ACC112 (cell line): Measurements from ENCODE around the gene RCSD1.

ENCODE experiments used
- H2AFZ ChIP-seq: fragments of 200-600 bp; sonication (generic); one replicate; pipeline ENCODE4 v1.6.0; 2017; ENCODE audit warnings: antibody characterized with exemption, low read length; ENCODE audit not compliant: unreplicated experiment
- H3K27ac ChIP-seq: fragments of 200-600 bp; sonication (generic); 2 replicates; pipeline ENCODE4 v1.5.1; 2014; ENCODE audit warnings: low read depth, mild to moderate bottlenecking, antibody characterized with exemption, low read length, moderate library complexity
- H3K27me3 ChIP-seq: fragments of 200-600 bp; sonication (generic); 2 replicates; pipeline ENCODE4 v1.6.1; 2014; ENCODE audit warnings: mild to moderate bottlenecking, antibody characterized with exemption, low read length, moderate library complexity, mixed read lengths; ENCODE audit not compliant: insufficient read depth
- H3K36me3 ChIP-seq: fragments of 200-600 bp; sonication (generic); 2 replicates; pipeline ENCODE4 v1.6.1; 2016; ENCODE audit warnings: mild to moderate bottlenecking, antibody characterized with exemption, low read length, moderate library complexity, mixed read lengths; ENCODE audit not compliant: insufficient read depth
- H3K4me1 ChIP-seq: fragments of 200-600 bp; sonication (generic); one replicate; pipeline ENCODE4 v1.6.1; 2016; ENCODE audit warnings: low read length, mixed read lengths; ENCODE audit not compliant: insufficient read depth, unreplicated experiment, control insufficient read depth
- H3K4me3 ChIP-seq: fragments of 200-600 bp; sonication (generic); 2 replicates; pipeline ENCODE4 v1.5.1; 2014; ENCODE audit warnings: mild to moderate bottlenecking, low read depth, low read length
- H3K79me2 ChIP-seq: fragments of 200-600 bp; sonication (generic); one replicate; pipeline ENCODE4 v1.6.0; 2016; ENCODE audit warnings: low read length; ENCODE audit not compliant: control insufficient read depth, unreplicated experiment, insufficient read depth

The RCSD1 gene

DNA sequence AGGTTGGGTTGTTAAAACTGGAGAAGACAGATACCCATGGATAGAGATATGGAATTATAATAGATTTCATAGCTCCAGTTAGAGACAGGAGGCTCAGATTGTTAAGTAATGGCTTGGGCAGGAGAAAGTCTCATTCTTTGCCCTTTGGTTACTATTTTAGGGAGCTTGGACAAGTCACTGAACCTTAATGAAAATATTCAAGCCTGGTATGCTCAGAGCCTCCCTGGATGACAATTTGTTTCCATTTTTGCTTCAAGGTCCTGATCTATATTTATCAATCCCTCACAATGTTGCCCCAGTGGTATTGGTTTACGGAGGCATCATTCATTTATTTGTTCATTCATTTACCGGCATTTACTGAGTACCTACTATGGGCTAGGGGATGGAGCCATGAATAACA is 37.5 kb downstream of the RCSD1 start:
- Histone ChIP-seq H3K4me3 (no peak overlapping the region), H3K27me3 (no peaks in the 10 kb centered on the region), H3K27ac (no peak overlapping the region), H2AFZ (no peak overlapping the region), H3K4me1 (peaks cover 44% of the 10 kb centered on the region), H3K36me3 (no peaks in the 10 kb centered on the region), H3K79me2 (no peaks in the 10 kb centered on the region)

DNA sequence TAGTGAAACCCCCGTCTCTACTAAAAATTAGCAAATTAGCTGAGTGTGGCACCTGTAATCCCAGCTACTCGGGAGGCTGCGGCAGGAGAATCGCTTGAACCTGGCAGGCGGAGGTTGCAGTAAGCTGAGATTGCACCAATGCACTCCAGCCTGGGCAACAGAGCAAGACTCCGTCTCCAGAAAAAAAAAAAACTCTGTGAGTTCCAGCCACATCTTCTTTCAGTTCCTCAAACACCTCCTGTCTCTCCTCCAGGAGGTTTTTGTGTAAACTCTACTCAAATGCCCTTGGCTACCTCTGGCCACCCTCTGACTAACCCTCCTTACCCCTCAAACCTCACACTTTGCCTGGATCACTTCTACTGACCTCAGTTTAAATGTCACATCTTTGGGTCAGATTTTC is 38.1 kb downstream of the RCSD1 start:
- Histone ChIP-seq H2AFZ (no peak overlapping the region), H3K4me1 (peaks cover 38% of the 10 kb centered on the region), H3K27ac (no peak overlapping the region), H3K4me3 (no peak overlapping the region), H3K27me3 (no peaks in the 10 kb centered on the region), H3K36me3 (no peaks in the 10 kb centered on the region), H3K79me2 (no peaks in the 10 kb centered on the region)

DNA sequence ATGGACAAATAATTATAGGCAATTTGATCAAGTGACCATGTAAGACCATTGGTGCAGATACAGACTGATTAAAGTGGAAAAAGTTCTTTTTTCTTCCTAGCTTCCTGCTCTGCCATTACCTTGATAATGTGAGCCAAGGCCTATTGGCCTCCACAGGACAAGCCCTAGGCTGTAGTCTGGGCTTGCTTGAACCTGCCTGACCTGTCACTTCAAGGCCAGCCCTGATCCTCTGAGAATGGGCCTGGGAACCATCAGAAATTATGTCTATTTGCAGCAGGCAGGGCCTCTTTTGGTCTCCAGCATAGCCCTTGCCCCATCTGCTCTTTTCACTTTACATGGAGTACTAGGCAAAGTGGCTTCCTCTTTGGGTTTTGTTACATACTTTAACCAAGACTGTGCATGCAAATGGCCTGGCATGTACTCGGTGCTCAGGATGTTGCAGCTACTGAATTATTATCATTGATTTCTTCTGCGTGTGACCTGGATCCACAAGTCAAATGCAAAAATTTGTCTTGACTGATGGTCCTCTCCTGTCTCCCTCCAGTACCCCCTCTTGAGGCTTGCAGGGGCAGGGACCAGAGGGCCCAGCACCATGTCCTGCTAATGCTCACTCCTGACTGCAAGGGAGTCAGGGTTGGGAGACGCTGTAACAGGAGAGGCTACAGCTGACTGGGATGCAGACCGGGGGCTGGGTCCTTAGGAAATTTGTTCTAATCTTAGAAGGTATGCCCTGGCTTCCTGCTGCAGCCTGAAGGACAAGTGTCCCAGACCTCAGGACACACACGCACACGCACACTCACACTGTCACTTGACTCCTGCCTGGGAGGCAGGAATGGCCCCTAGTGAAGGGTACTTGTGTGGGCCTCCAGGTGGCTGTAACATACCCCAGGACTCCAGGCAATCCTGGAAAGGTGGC is 39.4 kb downstream of the RCSD1 start:
- no peak overlapping the region for H3K4me3 ChIP-seq
- H3K27me3 ChIP-seq, result no peaks in the 10 kb centered on the region
- peaks cover 24% of the 10 kb centered on the region for H3K4me1 ChIP-seq
- H3K79me2 ChIP-seq, result no peaks in the 10 kb centered on the region
- no peak overlapping the region for H2AFZ ChIP-seq
- H3K27ac ChIP-seq, result no peak overlapping the region
- H3K36me3 ChIP-seq, result no peaks in the 10 kb centered on the region

DNA sequence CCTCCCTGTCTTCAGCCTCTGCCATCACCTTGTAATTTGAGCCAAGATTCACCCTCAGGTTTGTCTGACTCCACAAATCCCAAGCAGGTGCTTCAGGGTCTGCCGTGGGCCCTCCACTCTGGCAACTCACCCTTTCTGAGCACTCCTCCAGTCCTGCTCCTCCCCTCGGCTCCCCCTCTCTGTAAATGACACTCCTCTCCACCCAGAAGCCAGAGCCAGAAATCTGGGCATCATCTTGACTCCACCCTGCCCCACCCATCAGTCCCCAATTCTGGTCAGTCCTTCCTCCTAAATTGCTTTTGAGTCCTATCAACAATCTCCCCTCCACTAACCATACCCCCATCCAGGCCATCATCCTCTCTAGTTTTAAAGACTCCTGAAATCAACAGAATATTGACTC is 40.5 kb downstream of the RCSD1 start:
- Histone ChIP-seq H3K4me3 (no peak overlapping the region), H3K27ac (no peak overlapping the region), H3K36me3 (no peaks in the 10 kb centered on the region), H3K79me2 (no peaks in the 10 kb centered on the region), H3K27me3 (no peaks in the 10 kb centered on the region), H3K4me1 (peaks cover 20% of the 10 kb centered on the region), H2AFZ (no peak overlapping the region)

DNA sequence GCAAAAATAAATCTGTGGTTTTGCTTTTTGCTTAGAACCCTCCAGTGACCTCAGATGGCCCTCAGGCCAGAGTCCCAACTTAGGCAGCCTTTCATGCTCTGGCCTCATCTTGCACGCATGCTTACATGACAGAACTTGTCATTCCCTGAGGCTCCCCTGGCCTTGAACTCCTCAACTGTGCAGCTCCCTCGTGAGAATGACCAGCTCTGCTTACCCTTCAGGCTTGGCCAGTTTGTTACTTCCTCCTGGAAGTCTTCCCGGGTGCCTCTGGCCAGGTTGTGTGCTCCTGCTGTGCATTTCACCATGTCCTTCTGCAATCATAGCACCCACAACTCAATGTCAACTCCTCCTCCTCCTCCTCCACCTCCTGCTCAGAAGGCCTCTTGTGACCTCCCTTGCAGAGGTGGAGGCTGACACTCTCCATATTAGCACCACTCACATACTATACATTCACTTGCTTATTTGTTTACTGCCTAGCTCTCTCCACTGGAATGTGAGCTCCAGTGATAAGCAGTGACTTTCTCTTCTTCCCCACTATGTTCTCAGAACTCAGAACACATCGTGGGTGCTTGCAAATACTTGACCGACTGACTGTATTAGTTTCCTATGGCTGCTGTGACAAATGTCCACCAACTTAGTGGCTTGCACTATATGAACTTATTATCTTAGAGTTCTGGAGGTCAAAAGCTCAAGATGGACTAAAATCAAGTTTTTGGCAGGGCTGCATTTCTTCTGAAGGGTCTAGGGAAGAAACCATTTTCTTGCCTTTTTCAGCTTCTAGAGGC is 41.9 kb downstream of the RCSD1 start:
- Histone ChIP-seq H2AFZ (no peak overlapping the region), H3K27me3 (no peaks in the 10 kb centered on the region), H3K27ac (no peak overlapping the region), H3K79me2 (no peaks in the 10 kb centered on the region), H3K4me3 (no peak overlapping the region), H3K36me3 (no peaks in the 10 kb centered on the region), H3K4me1 (peaks cover 6% of the 10 kb centered on the region)

DNA sequence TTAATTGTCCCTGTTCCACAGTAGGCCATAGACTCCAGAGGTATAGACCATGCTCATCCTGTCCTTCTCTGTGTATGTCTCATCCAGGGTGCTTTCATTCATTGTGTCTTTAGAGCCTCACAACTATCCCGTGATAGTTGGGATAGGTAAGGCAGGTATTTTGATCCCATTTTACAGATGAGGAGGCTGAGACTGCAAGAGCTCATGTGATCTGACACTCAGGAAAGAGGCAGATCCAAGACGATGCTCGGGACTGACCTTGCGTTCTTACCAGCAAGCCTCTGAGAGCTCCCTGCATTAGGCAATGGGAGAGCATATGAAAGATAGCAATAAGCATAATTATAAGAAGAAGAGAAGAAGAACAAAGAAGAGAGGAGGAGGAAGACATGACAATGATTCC is 42.8 kb downstream of the RCSD1 start:
- H3K4me1 ChIP-seq, result no peaks in the 10 kb centered on the region
- H3K27ac ChIP-seq, result no peak overlapping the region
- H3K4me3 ChIP-seq, result no peak overlapping the region
- no peaks in the 10 kb centered on the region for H3K36me3 ChIP-seq
- H2AFZ ChIP-seq, result no peak overlapping the region
- H3K27me3 ChIP-seq, result no peaks in the 10 kb centered on the region
- H3K79me2 ChIP-seq, result no peaks in the 10 kb centered on the region

DNA sequence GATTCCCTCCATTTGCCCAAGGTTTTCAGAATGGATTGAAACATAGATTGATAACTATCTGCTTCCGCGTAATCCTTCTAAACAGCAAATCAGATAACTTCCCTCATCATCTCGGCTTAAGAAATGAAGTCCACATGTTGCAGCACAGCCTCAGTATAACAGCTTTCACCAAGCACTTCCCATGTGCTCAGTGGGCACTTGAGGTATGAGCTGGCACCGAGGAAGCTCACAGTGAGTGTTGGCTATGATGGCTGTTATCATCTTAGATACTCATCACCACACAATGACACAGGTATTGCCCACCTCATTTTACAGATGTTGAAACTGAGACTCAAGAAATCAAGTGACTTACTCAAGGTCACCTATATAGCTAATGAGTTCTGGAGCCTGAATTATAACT is 43.2 kb downstream of the RCSD1 start:
- no peak overlapping the region for H3K4me3 ChIP-seq

DNA sequence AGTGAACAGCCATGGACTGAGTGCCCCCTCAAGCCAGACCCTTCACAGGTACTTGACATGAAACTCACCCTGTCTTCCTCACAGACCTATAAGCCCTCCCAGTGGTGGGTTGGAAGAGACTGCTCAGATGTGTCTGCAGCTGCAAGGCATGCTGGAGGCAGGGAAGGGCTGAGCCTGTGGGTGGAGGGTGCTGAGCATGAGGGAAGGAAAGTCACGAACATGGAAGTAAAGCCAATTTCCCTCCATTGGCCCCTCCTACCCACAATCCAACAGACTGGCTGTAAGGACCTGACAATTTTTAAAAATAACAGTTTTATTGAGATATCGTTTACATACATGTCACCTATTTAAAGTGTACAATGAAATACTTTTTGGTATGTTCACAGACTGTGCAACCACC is 44.1 kb downstream of the RCSD1 start:
- H3K27ac ChIP-seq, result no peak overlapping the region
- H3K4me1 ChIP-seq, result no peaks in the 10 kb centered on the region
- H3K79me2 ChIP-seq, result no peaks in the 10 kb centered on the region
- H3K36me3 ChIP-seq, result no peaks in the 10 kb centered on the region
- no peak overlapping the region for H3K4me3 ChIP-seq
- no peak overlapping the region for H2AFZ ChIP-seq
- no peaks in the 10 kb centered on the region for H3K27me3 ChIP-seq

More for the DNA sequence above, 43.2 kb downstream of the RCSD1 start:
- Histone ChIP-seq H3K27ac (no peak overlapping the region), H3K27me3 (no peaks in the 10 kb centered on the region), H2AFZ (no peak overlapping the region), H3K36me3 (no peaks in the 10 kb centered on the region), H3K4me1 (no peaks in the 10 kb centered on the region), H3K79me2 (no peaks in the 10 kb centered on the region)

DNA sequence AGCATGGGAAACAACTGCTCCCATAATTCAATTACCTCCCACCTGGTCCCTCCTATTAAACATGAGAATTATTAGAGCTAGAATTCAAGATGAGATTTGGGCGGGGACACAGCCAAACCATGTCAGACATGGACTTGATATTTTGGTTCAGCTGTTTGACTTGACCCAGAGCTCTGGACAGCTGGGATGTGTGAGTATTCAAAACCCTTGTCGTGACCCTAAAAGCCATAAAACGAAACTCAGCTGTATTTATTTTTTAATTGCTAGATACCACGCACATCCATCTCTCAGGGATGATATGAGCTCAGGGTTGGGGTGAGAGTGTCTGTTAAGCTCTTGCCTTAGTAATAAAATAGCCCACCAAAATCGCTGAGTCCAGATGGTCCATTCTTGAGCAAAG is 45.4 kb downstream of the RCSD1 start:
- Histone ChIP-seq H2AFZ (no peak overlapping the region), H3K27ac (no peak overlapping the region), H3K36me3 (no peaks in the 10 kb centered on the region), H3K4me1 (no peaks in the 10 kb centered on the region), H3K79me2 (no peaks in the 10 kb centered on the region), H3K27me3 (no peaks in the 10 kb centered on the region), H3K4me3 (no peak overlapping the region)

DNA sequence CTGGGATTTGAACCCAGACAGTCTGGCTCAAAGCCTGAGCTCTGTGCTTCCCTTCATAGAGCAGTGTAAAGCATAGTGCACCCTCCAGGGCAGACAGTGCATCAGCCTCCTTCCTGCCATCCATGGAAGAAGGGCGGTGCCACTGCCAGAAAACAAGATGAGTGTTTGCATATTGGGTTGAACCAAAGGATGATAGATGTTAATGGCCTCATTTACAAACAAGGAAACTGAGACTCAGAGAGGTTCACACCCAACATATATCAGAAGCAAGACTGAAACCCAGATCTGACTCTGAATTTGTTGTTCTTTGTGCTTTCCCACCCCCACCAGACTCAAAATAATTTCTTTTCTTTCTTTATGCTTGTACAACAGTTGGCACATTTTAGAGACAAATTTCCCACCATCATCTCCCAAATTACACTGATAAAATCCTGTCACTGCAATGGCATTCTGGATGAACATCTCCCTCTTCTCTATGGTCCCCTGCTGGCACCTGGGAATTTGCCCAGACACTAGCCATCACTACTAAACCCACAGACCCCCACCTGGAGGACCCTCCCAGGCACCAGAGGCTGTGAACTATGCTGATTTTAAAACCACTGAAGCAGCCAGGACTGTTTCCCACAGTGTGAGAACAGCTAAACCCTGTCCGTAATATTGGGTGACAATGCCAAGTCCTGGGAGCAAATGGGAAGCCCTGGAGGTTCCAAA is 46.3 kb downstream of the RCSD1 start:
- Histone ChIP-seq H3K79me2 (no peaks in the 10 kb centered on the region), H3K4me1 (no peaks in the 10 kb centered on the region), H3K27ac (no peak overlapping the region)

More for the DNA sequence above, 46.3 kb downstream of the RCSD1 start:
- no peak overlapping the region for H2AFZ ChIP-seq
- H3K4me3 ChIP-seq, result no peak overlapping the region
- no peaks in the 10 kb centered on the region for H3K36me3 ChIP-seq
- no peaks in the 10 kb centered on the region for H3K27me3 ChIP-seq
